NCI-H2196 (cell line): ENCODE results near the gene PFN1.

Experiments
- DNase-seq: peaks from one replicate; lab custom pipeline; 2025; ENCODE audit not compliant: unreplicated experiment; lab: John Stamatoyannopoulos, UW

The PFN1 gene

DNA sequence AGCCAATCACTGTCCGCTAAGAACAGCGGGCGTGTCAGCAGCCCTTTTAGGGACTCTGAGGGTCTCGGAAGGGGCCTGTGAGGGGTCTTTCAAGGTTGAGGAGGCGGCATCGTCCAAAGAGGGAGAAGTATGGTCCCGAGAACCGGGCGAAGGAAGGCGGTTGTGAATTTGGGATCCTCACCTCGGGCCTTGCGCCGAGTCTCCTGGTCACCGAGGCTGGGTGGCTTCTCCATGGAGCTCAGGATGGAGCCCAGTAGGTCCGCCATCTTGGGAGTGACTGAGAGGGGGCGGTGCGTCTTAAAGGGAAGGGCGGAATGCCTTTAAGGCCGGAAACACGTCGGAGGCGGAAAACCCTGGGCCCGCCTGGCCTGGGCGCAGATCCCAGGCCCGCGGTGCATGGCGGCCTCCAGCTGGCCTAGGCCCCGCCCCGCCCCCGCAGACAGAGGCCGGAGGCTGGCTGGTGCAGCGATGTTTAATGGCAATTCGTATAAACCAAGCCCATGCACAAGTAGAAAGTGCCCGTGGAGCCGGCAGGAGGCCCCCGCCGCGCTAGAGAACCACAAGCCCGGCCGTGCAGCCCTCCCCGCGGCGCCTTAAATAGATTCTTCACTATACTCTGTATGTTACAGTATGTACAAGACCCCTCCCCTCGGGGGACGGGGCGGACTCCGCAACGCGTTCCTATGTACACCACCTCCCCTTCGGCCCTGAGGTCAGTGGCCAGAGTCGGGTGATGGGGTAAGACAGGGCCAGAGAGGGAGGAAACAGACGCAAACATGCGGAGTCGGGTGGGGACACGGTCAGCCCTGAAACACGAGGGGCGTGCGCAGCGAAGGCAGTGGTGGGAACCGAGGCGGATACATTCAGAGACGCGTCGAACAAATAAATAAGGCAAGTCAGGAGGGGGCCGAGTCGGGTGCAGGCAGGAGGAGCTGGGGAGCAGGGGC, 19.5 kb upstream of the PFN1 start, which contains the start of gene SPAG7:
SPAG7 (minus strand) TSS at position 279 of the 947 bp plus-strand sequence; CDS start at position 266, 13 bp downstream.
- peak; percentile 80 for DNase-seq

DNA sequence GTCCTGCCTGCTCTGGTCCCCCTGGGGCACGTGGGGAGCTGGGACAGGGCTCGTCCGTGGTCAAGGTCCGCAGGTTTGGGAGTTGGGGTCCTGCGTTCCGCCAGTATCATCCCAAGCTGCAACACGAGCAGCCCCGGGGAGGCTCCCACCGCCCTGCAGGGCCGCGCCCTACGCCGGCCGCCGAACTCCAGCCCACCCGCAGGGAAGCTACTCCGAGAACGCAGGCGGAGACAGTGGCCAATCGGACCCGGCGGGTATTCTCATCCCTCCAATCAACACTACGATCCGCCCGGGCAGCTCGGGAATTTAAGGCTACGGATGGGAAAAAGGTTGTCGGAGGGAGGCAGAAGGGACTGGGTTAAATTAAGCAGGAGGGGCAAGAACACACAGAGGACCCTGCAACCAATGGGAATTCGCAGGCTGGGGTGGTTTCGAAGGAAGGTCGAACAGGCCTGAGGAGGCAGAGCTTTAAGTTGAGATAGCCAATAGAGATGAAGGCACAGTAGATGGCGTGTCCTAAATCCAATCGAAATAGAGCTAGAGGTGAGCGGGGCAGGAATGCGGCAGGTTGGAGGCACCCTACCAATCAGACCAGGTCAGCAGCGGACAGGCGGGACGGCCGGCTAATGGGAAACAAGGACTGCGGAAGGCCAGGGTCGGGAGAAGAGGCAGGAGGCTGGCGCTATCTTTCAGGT, 18.7 kb upstream of the PFN1 start:
- DNase-seq, result peak; percentile 81

DNA sequence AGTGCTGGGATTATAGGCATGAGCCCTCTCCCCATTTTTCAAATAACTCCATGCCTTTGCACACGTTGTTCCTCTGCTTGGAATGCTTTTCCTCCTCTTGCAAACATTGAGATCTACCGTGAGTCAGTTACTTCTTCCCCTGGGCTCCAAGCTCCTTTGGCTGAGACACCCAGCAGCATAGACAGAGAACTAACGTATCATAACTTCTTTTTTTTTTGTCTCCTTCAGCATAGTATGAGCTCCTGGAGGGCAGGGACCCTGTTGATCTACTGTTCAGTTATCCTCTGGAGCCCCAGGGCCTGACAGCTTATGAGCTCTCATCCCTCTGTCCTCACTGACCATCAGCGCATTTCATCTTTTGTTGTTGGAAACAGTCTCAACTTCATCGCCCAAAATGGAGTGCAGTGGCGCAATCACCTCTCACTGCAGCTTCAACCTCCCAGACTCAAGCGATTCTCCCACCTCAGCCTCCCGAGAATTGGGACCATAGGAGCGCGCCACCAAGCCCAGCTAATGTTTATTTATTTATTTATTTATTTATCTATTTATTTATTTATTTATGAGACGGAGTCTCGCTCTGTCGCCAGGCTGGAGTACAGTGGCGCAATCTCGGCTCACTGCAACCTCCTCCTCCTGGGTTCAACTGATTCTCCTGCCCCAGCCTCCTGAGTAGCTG, 17.1 kb upstream of the PFN1 start:
- DNase-seq, result no peak

DNA sequence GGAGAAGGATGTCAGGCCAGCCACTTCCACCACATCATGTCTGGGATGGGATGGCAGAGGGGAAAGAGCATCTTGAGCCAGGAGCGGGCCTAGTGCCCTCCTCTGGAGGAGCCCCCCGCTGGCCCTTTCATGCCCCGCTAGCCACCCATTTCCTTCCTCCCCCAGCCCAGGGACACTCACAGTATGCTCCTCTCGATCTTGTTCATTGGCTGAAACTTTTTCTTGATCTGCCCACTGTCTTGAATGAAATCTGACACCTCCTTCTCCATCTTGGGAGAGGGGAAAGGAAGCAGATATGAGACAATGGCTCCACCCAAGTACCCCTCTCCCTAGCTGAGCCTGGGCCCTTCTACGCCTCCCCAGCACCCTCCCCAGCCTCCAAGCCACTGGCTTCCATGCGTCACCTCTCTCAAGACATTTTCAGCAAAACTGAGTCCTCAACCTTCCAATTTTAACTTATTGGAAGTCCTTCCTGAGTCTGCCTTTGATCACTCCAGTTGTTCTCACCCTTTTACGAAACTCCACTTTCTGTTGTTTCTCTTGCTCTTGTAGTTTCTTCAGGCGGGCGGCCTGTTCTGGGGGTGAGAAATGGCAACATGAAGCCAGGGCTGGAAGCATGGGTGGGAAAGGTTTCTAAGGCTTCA, 12.1 kb upstream of the PFN1 start:
- DNase-seq, result no peak

DNA sequence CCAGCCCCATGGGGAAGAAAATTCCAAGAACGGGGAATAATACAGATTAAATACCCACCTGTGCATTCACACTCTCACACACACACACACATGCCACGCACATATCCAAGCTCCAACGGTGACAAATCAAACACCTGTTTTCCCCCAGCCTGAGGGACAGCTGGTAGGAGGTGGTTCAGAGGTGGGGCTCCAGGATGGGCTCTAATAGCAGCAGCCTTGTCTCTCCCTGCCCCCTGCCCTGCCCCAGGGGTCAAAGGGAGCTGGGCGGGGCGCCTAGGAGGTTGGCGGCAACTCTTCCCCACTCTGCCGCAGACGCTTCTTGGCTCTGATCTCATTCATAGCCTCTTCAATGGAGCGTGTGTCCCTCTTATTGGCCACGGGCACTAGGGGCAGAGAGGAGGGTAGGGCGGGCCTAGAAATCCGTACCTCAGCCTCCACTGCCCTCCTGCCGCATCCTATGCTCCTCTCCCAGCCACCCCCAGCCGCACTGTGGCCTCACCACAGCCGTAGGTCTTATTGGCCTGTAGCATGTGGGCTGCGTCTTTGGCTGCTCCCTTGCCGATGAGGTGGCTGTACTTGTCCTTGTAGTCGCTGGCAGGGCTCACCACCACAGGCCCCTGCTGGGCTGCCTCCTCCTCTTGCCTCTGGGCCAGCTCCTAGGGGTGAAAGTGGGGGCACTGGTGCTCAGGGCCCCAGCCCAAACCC, 11.1 kb upstream of the PFN1 start:
- DNase-seq, result no peak

DNA sequence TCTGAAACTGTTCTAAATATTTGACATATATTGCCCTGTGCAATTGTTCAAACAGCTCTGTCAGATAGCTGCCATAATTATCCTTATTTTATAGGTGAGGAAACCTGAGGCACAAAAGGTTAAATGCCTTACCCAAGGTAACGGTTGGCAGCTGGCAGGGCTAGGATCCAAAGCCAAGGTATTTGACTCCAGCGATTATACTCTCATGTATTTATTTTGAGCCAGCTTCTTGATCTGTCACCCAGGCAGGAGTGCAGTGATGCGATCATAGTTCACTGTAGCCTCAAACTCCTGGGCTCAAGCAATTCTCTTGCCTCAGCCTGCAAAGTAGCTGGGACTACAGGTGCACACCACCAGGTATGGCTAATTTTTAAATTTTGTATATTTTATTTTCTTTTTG, 9.8 kb upstream of the PFN1 start:
- peak; percentile 4 for DNase-seq

DNA sequence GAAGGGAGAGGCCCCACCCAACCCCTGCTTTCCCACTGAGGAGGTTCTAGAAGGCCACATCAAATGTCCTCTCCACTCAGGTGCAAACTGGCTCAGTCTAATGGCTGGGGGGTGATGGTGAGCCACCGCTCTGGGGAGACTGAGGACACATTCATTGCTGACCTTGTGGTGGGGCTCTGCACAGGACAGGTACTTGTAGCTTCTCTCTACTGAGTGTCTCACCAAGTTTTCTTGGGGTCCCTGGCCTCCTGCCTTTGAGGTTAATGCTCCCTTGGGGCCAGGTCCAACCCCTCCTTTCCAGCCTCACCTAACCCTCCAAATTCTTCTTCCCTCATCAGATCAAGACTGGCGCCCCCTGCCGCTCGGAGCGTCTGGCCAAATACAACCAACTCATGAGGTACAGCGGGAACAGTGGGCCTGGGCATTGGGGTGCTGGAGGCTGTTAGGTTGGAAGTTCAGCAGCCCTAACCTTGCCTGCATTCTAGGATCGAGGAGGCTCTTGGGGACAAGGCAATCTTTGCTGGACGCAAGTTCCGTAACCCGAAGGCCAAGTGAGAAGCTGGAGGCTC, 8.2 kb upstream of the PFN1 start:
- DNase-seq, result no peak

DNA sequence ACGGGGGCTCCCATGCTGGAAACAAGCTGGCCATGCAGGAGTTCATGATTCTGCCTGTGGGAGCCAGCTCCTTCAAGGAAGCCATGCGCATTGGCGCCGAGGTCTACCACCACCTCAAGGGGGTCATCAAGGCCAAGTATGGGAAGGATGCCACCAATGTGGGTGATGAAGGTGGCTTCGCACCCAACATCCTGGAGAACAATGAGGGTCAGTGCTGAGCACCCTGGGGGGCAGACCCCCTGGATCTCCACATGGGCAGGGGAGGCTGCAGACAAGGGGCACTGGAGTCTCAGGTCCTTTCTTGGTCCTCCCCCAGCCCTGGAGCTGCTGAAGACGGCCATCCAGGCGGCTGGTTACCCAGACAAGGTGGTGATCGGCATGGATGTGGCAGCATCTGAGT, 6.8 kb upstream of the PFN1 start:
- DNase-seq, result no peak

DNA sequence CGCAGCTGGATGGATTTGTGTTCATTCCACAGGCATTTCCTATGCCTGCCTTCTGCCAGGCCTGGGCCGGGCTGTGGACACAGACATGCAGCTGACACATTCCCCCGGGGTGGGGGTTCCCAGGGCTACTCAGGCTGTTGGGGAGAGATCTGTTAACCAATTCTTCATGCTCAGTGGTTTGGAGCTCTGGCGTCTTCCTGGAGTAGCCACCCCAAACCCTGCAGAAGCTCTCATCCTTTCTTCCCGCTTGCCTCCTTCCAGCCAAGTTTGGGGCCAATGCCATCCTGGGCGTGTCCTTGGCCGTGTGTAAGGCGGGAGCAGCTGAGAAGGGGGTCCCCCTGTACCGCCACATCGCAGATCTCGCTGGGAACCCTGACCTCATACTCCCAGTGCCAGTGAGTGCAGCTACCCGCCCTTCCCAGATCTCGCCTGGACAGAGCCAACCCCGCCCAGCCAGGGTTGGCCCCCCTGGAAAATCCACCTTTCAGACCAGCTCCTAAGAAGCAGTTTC, 5.2 kb upstream of the PFN1 start:
- no peak for DNase-seq

DNA sequence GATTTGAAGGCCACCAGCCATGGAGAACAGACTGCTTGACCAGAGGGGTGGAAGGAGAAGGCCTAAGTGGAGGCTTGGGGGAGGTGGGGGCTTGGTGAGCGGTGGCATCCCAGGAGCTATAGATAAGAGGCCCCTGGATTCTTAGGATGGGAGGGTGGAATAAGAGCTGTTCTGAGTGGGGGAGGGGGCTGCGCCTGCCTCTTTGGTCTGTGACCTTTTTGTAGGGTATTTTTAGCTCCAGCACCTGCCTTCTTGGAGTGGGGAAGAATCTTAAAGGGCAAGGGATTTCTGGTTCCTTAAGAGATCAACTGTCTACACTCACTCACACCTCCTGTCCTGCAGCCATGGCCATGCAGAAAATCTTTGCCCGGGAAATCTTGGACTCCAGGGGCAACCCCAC, 3.2 kb upstream of the PFN1 start:
- DNase-seq, result no peak

DNA sequence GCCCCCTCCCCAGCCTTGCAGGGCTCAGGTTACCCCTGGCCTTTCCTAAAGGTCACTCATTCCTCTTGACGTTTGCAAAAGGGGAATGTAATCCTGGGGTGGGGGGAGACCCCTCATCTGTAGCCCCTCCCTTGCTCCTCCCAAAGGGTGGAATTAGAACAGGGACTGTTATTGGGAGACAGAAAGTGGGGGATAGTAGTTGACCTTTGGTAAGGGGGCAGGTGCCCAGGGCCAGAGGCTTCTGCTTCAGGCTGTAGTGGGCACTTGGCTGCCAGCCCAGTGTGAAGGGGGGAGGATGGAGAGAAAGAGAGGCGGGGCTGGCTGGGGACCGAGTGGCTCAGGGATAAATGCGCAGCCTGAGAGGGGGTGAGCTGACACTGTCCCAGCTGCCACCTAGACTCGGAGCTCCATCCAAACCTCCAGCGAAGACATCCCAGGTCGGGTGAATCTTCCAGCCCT, 2.4 kb upstream of the PFN1 start, which contains the start of gene ENO3:
ENO3 (plus strand) TSS at position 374 of the 459 bp plus-strand sequence. CDS start 711 bp downstream, outside the sequence.
- DNase-seq, result peak; percentile 10

DNA sequence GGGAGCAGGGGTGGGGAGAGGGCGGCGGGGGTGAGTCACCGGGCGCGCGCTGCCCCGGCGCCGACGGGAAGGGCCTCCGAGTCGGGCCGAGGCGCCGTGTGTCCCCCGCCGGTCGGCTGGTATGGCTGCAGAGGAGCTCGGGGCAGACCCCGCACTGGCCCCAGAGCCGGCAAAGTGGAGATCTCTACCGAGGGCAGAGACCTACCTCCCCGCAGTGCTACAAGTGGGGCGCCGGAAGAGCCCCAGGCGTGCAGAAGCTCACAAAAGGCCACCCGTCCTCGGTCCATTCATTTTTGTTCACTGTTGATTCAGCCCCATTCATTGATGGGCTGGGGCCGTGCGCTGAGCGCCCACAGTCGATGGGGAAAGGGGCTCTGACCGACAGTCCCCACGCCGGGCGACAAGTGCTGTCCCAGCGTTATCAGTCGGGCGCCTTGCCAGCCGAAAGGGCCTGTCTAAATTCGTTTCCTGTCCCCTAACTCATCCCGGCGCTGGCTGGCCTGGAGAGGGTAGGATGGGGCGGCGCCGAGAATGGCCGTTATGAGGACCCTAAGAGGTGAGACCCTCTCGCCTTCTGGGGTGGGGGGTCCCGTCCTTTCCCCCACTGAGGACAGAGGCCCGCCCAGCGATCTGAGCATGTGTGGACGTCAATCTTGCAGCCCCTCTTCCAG, 1.9 kb upstream of the PFN1 start:
- DNase-seq, result no peak

DNA sequence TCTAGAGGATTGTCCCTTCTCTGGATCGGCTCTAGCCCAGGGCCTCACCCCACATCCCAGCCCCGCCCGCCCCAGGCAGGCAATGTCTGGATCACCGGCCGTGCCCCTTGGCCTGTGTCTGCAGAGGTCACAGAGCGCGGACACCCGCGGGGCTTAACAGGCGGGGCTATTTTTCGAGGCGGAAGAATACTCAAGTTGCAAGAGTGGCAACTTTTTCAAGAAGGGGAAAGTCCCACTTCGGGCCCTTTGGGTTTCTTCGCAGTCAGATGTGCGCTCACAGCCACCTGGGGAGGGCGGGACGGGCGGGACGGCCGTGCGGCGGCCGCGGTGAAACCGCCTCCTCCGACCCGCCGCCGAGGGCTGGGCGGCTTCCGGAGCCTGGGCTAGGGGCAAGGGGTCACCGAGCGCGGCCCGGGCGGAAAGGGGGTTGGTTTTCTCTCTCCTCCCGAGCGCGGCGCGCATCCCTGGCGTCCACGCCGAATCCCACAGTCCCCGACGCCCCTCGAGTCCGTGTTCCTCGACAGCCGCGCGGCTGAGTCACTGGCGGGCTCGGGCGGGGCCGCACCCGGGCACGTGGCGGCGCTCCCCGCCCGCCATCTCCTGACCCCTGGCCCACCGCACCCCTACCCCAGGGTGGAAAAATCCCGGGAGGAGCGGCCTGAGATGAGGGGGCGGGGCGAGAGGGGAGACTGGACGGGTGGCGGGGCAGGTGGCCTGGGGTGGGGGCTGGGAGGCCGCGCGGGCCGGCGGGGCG, 1.2 kb upstream of the PFN1 start:
- peak; percentile 54 for DNase-seq

DNA sequence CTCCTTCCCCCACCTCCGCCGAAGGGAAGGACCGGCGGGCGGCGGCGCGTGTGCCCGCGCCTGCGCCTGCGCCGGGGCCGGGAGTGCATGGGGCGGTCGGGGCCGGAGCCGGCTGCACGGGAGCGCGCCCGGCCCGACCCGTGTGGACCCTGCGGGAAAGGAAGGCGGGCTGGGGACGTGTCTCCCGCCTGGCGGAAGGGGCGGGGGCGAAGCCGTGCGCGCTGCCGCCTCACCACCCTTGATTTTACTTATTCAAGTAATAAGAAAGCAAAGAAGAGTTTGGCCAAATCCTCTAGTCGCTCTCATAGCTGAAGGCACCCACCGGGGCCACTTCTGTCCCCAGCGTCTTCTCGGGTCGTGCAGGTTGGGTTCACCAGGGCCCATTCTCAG, 596 bp upstream of the PFN1 start:
- peak; percentile 76 for DNase-seq

DNA sequence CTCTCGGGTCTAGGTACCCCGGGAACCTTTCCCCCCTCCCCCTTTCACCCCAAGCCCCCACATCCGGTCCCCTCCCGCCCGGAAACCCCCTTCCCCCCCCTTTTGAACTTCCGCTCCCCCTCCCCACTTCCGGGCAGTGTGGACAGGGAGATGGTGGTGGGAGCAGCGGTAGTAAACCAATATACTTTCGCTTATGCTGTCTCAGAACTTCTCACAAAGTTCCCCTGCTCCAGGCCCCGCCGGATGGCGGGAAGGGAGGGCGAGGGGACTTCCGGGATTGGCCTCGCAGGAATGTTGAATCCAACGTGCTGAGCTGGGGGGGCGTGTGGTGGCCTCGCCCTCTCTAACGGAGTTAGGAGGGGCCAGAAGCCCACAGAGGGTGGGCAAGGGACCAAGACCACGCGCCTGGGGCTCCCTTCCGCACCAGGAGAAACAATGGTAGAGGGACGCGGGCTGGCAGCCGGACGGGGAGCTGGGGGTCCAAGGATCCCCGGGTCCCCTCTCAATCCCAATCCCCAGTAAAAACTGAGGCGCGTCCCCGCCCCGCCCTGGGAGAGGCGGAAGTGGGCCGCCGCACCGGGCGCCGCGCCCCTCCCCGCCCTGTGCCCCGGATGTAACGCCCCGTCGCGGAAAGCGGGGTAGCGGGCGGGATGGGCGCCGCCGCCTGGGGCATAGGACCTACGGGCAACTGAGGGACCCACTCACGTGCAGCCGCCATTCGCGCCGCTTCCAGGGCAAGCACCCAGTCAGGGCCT, 742 bp downstream of the PFN1 start:
- DNase-seq, result peak; percentile 12

DNA sequence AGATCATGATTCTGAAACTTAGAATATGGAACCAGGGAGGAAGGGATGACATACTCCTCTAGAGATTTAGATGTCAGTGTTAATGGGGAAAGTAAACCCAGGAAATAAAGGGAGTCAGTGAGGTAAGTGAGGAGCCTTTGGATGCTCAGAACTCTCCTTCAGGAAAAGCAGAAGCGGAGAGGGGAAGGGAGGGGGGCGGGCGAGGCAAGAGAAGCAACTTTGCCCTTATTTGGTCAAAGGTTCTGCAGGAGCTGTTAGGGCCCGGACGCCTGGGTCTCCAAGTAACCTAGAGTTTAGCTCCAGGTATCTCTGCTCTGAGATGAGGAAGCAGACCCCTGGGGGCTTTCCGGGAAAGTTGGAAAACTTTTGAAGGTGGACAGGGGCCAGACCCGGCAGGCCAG, 1.3 kb downstream of the PFN1 start:
- DNase-seq, result no peak

DNA sequence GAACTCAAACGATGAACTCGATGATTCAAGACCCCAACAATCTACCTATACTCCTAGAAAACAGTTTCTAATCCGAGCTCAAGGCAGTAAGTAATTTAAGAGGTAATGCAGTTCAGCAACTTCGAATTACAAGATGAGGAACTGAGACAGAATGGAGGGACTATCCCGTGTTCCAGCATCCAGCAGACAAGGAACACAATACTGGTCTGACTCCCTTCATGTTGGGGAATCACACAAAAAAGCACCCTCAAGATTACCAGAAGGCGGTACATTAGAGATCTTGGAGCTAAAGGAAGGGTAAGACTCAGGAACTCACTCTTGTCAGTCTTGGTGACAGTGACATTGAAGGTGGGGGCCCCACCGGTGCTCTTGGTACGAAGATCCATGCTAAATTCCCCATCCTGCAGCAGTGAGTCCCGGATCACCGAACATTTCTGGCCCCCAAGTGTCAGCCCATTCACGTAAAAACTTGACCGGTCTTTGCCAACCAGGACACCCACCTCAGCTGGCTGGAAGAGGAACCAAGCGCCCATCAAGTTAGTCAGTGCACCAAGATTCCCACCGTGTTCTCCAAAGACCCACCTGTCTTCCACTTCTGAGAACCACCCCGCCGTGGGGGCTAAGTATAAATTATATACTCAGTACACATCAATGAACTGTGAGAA, 1.9 kb downstream of the PFN1 start:
- no peak for DNase-seq
